Measurements from ENCODE around the gene EMID1. TPM values are rescaled to one million over a fixed set of nuclear protein-coding genes. Genes with fewer than 3 reads are reported as not detected.
A peak's percentile ranks its signal among the peaks of the same experiment; 100 is the strongest.
"Not testable (repeated sequence)": the region's sequence is repeated elsewhere in the genome, so short reads cannot be mapped to it uniquely, and the experiment has no call there.

Gene EMID1
- total and polyA plus RNA-seq, 7 donors: 0.13 to 1.3 (median 0.58) TPM

- H3K36me3 ChIP-seq (ENCODE audit: insufficient read depth in 1 of 2, low read depth in 1 of 2): no peaks in the 10 kb centered on the region
- H3K9me3 ChIP-seq: no peaks in the 10 kb centered on the region
- no peaks in the 10 kb centered on the region for H3K4me1 ChIP-seq
- H3K27ac ChIP-seq: no peak overlapping the region
- WGBS, 3 donors: 73 to 88% (median 82%) methylated on average over 13 of the region's 13 CpGs
- intact Hi-C loops (cut with DNase I): no loop called here
- peak in 1 of 2 donors; percentile 48 for DNase-seq
- H3K4me3 ChIP-seq: no peak overlapping the region
- no peak for ATAC-seq
- no peaks in the 10 kb centered on the region for H3K27me3 ChIP-seq (ENCODE audit: insufficient read depth in 3 of 3, low read length in 2 of 3)
- TF ChIP-seq CTCF (IDR thresholded peaks at IDR 0.05): no peak
Observed at GRCh38 chr22:29217827-29218757, 12.4 kb downstream of the EMID1 start.

GRCh38 chr22:29218758-29219408 is 13.2 kb downstream of the EMID1 start:
- 87 to 90% (median 87%) methylated on average over 10 to 11 of the region's 11 CpGs for WGBS, 3 donors
- H3K9me3 ChIP-seq: no peaks in the 10 kb centered on the region
- ATAC-seq (no peak), DNase-seq (peak in 1 of 2 donors; percentile 33)
- H3K27me3 ChIP-seq (ENCODE audit: insufficient read depth in 3 of 3, low read length in 2 of 3): no peaks in the 10 kb centered on the region
- H3K27ac ChIP-seq: no peak overlapping the region
- H3K4me3 ChIP-seq: no peak overlapping the region
- intact Hi-C loops (cut with DNase I): no loop called here
- H3K36me3 ChIP-seq (ENCODE audit: insufficient read depth in 1 of 2, low read depth in 1 of 2): no peaks in the 10 kb centered on the region
- no peak for TF ChIP-seq CTCF (IDR thresholded peaks at IDR 0.05)
- H3K4me1 ChIP-seq: no peaks in the 10 kb centered on the region

- DNase-seq; H3K27me3 ChIP-seq (ENCODE audit: insufficient read depth in 3 of 3, low read length in 2 of 3); H3K27ac ChIP-seq; intact Hi-C loops (cut with DNase I); H3K4me3 ChIP-seq; H3K36me3 ChIP-seq (ENCODE audit: insufficient read depth in 1 of 2, low read depth in 1 of 2); H3K9me3 ChIP-seq; H3K4me1 ChIP-seq; ATAC-seq: not testable (repeated sequence)
- 63 to 85% (median 73%) methylated on average over 2 of the region's 2 CpGs for WGBS, 3 donors
Observed at GRCh38 chr22:29219409-29219782, 13.7 kb downstream of the EMID1 start.

- peaks cover 0 to 4% (median 0%) of the 10 kb centered on the region in 3 donors for H3K27me3 ChIP-seq (ENCODE audit: insufficient read depth in 3 of 3, low read length in 2 of 3)
- H3K27ac ChIP-seq: no peak overlapping the region
- intact Hi-C loops (cut with DNase I): no loop called here
- H3K36me3 ChIP-seq (ENCODE audit: insufficient read depth in 1 of 2, low read depth in 1 of 2): no peaks in the 10 kb centered on the region
- DNase-seq: no peak
- no peak for TF ChIP-seq CTCF (IDR thresholded peaks at IDR 0.05)
- no peaks in the 10 kb centered on the region for H3K9me3 ChIP-seq
- WGBS, 3 donors: 84 to 92% (median 91%) methylated on average over 14 of the region's 14 CpGs
- no peak for ATAC-seq
- no peak overlapping the region for H3K4me3 ChIP-seq
- H3K4me1 ChIP-seq: no peaks in the 10 kb centered on the region
Observed at GRCh38 chr22:29219881-29220670, 14.4 kb downstream of the EMID1 start.

Measured in psoas muscle (tissue), 8 donors.